HepG2 (cell line): Measurements from ENCODE around the gene OR7G3. TPM values are rescaled to one million over a fixed set of nuclear protein-coding genes. Genes with fewer than 3 reads are reported as not detected.

Experiments
- ATAC-seq: fragments of 200-7000 bp; cut with Tn5 transposase; 3 replicates; pipeline ENCODE4 v1.9.1; 2020; ENCODE audit warnings: mild to moderate bottlenecking, moderate library complexity
- BruUV-seq: library from RNA; stranded (reverse); fragments of 400-500 nt; replicated peaks from 2 replicates; lab custom pipeline; 2021; lab: Mats Ljungman, UMichigan
- CTCF ChIA-PET: fragments of 300-600 bp; formaldehyde crosslinking; extraction: SDS; loops from one replicate; lab custom pipeline; 2021; ENCODE audit warnings: low total read pairs, inconsistent platforms, low intra/inter-chr PET ratio; lab: Yijun Ruan, JAX
- POLR2A ChIA-PET: fragments of 350-600 bp; sonication (Branson Sonifier 250); formaldehyde crosslinking; loops from one replicate; lab custom pipeline; 2020; ENCODE audit warnings: antibody characterized with exemption, inconsistent platforms; lab: Yijun Ruan, JAX
- DNase-seq: peaks from one replicate; pipeline ENCODE4 v3.0.0-alpha.2; 2015; ENCODE audit warnings: low spot score
- FAIRE-seq: peaks from 3 replicates; lab custom pipeline; 2011; peaks lifted over from hg19 to GRCh38; lab: Jason Lieb, UNC
- H2AFZ ChIP-seq: one replicate; pipeline ENCODE4 v1.6.1; 2011; ENCODE audit warnings: low read length, inconsistent platforms
- H3K27ac ChIP-seq: fragments of 300-600 bp; 3 replicates; pipeline ENCODE4 v1.8.0; 2011; ENCODE audit warnings: mixed run types, mild to moderate bottlenecking, mixed read lengths, low read length, inconsistent platforms; ENCODE audit not compliant: insufficient read depth; ENCODE audit errors: extremely low read length
- H3K27me3 ChIP-seq, 2 experiments: fragments of 200-600 bp in 1 of 2; 2 replicates in 1 of 2; 3 replicates in 1 of 2; pipeline versions ENCODE4 v1.6.0 to v1.8.0; 2011; ENCODE audit warnings: low read length in 2 of 2, mild to moderate bottlenecking in 2 of 2, moderate library complexity in 2 of 2, inconsistent platforms in 1 of 2; ENCODE audit not compliant: insufficient read depth in 2 of 2, control insufficient read depth in 1 of 2
- H3K36me3 ChIP-seq, 2 experiments: fragments of 200-600 bp in 1 of 2; replicated peaks in 1 of 2; 2 replicates in 1 of 2; 3 replicates in 1 of 2; pipeline versions ENCODE4 v1.5.1 to v1.8.0; 2011; ENCODE audit warnings: low read length in 2 of 2, inconsistent platforms in 1 of 2; ENCODE audit not compliant: insufficient read depth in 2 of 2, control insufficient read depth in 1 of 2
- H3K4me1 ChIP-seq: 2 replicates; pipeline ENCODE4 v1.5.1; 2012; ENCODE audit warnings: low read length, inconsistent platforms; ENCODE audit not compliant: insufficient read depth
- H3K4me2 ChIP-seq: 2 replicates; pipeline ENCODE4 v1.6.0; 2011; ENCODE audit warnings: low read depth, low read length, inconsistent platforms
- H3K4me3 ChIP-seq, 3 experiments: fragments of 200-600 bp in 1 of 3; sonication (generic), shearing (Covaris generic) in 1 of 3; replicated peaks in 1 of 3; 2 replicates each; pipeline ENCODE4 v1.5.1; 2011 to 2016; ENCODE audit warnings: low read length in 3 of 3, inconsistent platforms in 2 of 3, low read depth in 2 of 3, mild to moderate bottlenecking in 2 of 3, control low read depth in 1 of 3, mixed read lengths in 1 of 3; ENCODE audit not compliant: insufficient read depth in 1 of 3
- H3K79me2 ChIP-seq: one replicate; pipeline ENCODE4 v1.6.1; 2011; ENCODE audit warnings: low read length, inconsistent platforms; ENCODE audit not compliant: insufficient read depth
- H3K9ac ChIP-seq: 2 replicates; pipeline ENCODE4 v1.6.0; 2011; ENCODE audit warnings: mild to moderate bottlenecking, low read depth, low read length, inconsistent platforms; ENCODE audit not compliant: insufficient read depth
- H3K9me3 ChIP-seq: 2 replicates; pipeline ENCODE4 v1.5.1; 2012; ENCODE audit warnings: mild to moderate bottlenecking, low read length
- H4K20me1 ChIP-seq: 2 replicates; pipeline ENCODE4 v1.6.0; 2011; ENCODE audit warnings: inconsistent platforms, mild to moderate bottlenecking, low read length, moderate library complexity; ENCODE audit not compliant: insufficient read depth
- CENPT ChIP-seq: sonication (generic); formaldehyde crosslinking; IDR thresholded peaks from 2 replicates; pipeline ENCODE4 v1.8.0; 2022; ENCODE audit warnings: low read depth, mild to moderate bottlenecking, moderate library complexity, missing genetic modification reagents
- HNRNPUL1 ChIP-seq: fragments of 200-400 bp; formaldehyde crosslinking; IDR thresholded peaks from 2 replicates; pipeline ENCODE4 v1.6.1; 2017; ENCODE audit warnings: low read depth, mild to moderate bottlenecking, low read length, moderate library complexity
- KDM6A ChIP-seq: IDR thresholded peaks from 2 replicates; pipeline ENCODE4 v1.6.1; 2016; ENCODE audit warnings: low read depth
- RAD51 ChIP-seq: fragments of 450-650 bp; IDR thresholded peaks from 2 replicates; pipeline ENCODE4 v1.6.1; 2016; ENCODE audit warnings: borderline replicate concordance
- TBX2 ChIP-seq: sonication (generic); formaldehyde crosslinking; IDR thresholded peaks from 2 replicates; pipeline ENCODE4 v1.5.0; 2020; ENCODE audit warnings: missing genetic modification reagents, mild to moderate bottlenecking, borderline replicate concordance
- ZNF101 ChIP-seq: sonication (generic); formaldehyde crosslinking; IDR thresholded peaks from 2 replicates; pipeline ENCODE4 v1.4.0; 2020; ENCODE audit warnings: mild to moderate bottlenecking, low read depth, missing genetic modification reagents, borderline replicate concordance
- ZNF180 ChIP-seq: sonication (generic); formaldehyde crosslinking; IDR thresholded peaks from 2 replicates; pipeline ENCODE4 v1.4.0; 2020; ENCODE audit warnings: low read depth, missing genetic modification reagents, borderline replicate concordance
- ZNF660 ChIP-seq: sonication (generic); formaldehyde crosslinking; IDR thresholded peaks from 2 replicates; pipeline ENCODE4 v1.5.1; 2020; ENCODE audit warnings: mild to moderate bottlenecking, low read depth, missing genetic modification reagents, borderline replicate concordance
- ZNF768 ChIP-seq: sonication (generic); formaldehyde crosslinking; IDR thresholded peaks from 2 replicates; pipeline ENCODE4 v1.4.0; 2020; ENCODE audit warnings: missing genetic modification reagents
- ZNF780A ChIP-seq: sonication (generic); formaldehyde crosslinking; IDR thresholded peaks from 2 replicates; pipeline ENCODE4 v1.8.0; 2022; ENCODE audit warnings: mild to moderate bottlenecking, missing genetic modification reagents, moderate library complexity
- ZSCAN21 ChIP-seq: sonication (generic); formaldehyde crosslinking; IDR thresholded peaks from 2 replicates; pipeline ENCODE4 v1.8.0; 2022; ENCODE audit warnings: mild to moderate bottlenecking, missing genetic modification reagents, moderate library complexity, borderline replicate concordance
- WGBS: methylation state at CpG from one replicate; pipeline ENCODE4 v1.1.6; 2017; ENCODE audit warnings: low lambda C conversion rate; 5-methylcytosine and 5-hydroxymethylcytosine counted together
- in situ Hi-C: cut with HindIII; loops from 2 replicates; pipeline ENCODE4 v1.10.0; 2017; ENCODE audit warnings: low pct_unique_long_range_greater_than_20kb; ENCODE audit not compliant: extremely low pct_ligation_motif_present
- intact Hi-C: fragments of 100-400 bp; cut with micrococcal nuclease; formaldehyde crosslinking; loops from one replicate; pipeline ENCODE4 v1.10.0; 2022; ENCODE audit not compliant: unreplicated experiment
- polyA plus RNA-seq, 8 experiments: library from polyadenylated mRNA; depleted of rRNA in 3 of 8; stranded (reverse) in 7 of 8; unstranded in 1 of 8; fragments of >200 nt; fragmentation: Illumina TruSeq in 4 of 8; extraction: Trizol in 4 of 8; gene quantifications; 2 replicates each; pipeline versions ENCODE4 v1.2.1 to v1.2.3, GENCODE V29; 2011 to 2016; ENCODE audit warnings: low read depth in 4 of 8, missing spikeins in 1 of 8, mixed read lengths in 1 of 8; ENCODE audit not compliant: insufficient read depth in 1 of 8
- total RNA-seq, 5 experiments: library from RNA; depleted of rRNA; stranded (reverse); fragments of >200 nt; fragmentation: Illumina TruSeq; extraction: Trizol; gene quantifications; 2 replicates each; pipeline ENCODE4 v1.2.3, GENCODE V29; 2016; ENCODE audit warnings: low read depth in 1 of 5
- TF ChIP-seq, protein P1 (sequence below), 2 experiments: sonication (generic) in 1 of 2; formaldehyde crosslinking in 1 of 2; IDR thresholded peaks; 2 replicates each; pipeline versions ENCODE4 v1.4.0 to v1.6.1; 2018 to 2020; ENCODE audit warnings: missing genetic modification reagents in 2 of 2, borderline replicate concordance in 1 of 2, low read depth in 1 of 2, mild to moderate bottlenecking in 1 of 2, missing biosample characterization in 1 of 2

Gene OR7G3
- total and polyA plus RNA-seq, 2 of the 13 experiments (the other 11 are each of a cell fraction or from before 2014, with no cell fraction given): not detected

- peaks cover 11% of the 10 kb centered on the region for H3K4me1 ChIP-seq
- no peak overlapping the region for H3K27ac ChIP-seq
- ChIA-PET POLR2A (no interaction called here), CTCF (no interaction called here)
- H3K9ac ChIP-seq: no peak overlapping the region
- H3K27me3 ChIP-seq: no peaks in the 10 kb centered on the region
- H2AFZ ChIP-seq: no peak overlapping the region
- peaks cover 38% of the 10 kb centered on the region for H3K9me3 ChIP-seq
- no peak overlapping the region for H3K4me3 ChIP-seq
- intact Hi-C loops (no loop called here), in situ Hi-C loops (loop anchor here (25.0 kb wide), 1 partner anchor 640 kb away; no protein-coding TSS in a partner anchor)
- ATAC-seq (no peak), DNase-seq (no peak), FAIRE-seq (no peak)
- H4K20me1 ChIP-seq: peaks cover 16% of the 10 kb centered on the region; the same call in 1 of the 2 replicates
- H3K4me2 ChIP-seq: no peak overlapping the region
- H3K36me3 ChIP-seq: peaks cover 8 to 37% of the 10 kb centered on the region in 2 experiments; a peak in 4 of 5 replicates
- no TSS peak for BruUV-seq
- peaks cover 94% of the 10 kb centered on the region for H3K79me2 ChIP-seq
- TF ChIP-seq CENPT (CRISPR knock-in tag): no peak
- TF ChIP-seq ZNF780A (CRISPR knock-in tag): no peak
- TF ChIP-seq RAD51: no peak
- no peak for TF ChIP-seq ZNF768 (CRISPR knock-in tag)
- TF ChIP-seq ZSCAN21 (CRISPR knock-in tag): no peak
- TF ChIP-seq, protein P1, sequence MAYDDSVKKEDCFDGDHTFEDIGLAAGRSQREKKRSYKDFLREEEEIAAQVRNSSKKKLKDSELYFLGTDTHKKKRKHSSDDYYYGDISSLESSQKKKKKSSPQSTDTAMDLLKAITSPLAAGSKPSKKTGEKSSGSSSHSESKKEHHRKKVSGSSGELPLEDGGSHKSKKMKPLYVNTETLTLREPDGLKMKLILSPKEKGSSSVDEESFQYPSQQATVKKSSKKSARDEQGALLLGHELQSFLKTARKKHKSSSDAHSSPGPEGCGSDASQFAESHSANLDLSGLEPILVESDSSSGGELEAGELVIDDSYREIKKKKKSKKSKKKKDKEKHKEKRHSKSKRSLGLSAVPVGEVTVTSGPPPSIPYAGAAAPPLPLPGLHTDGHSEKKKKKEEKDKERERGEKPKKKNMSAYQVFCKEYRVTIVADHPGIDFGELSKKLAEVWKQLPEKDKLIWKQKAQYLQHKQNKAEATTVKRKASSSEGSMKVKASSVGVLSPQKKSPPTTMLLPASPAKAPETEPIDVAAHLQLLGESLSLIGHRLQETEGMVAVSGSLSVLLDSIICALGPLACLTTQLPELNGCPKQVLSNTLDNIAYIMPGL (CRISPR knock-in tag; IDR thresholded peaks at IDR 0.05; ENCODE audit: borderline replicate concordance in 1 of 2, low read depth in 1 of 2): no peak
- no peak for TF ChIP-seq ZNF660 (CRISPR knock-in tag)
- no peak for TF ChIP-seq ZNF180
- no peak for TF ChIP-seq ZNF101 (CRISPR knock-in tag)
- no peak for TF ChIP-seq TBX2
- no peak for TF ChIP-seq KDM6A (CRISPR knock-in tag)
- TF ChIP-seq HNRNPUL1: no peak
- TF ChIP-seq, all 625 proteins: peak for 0
- 93% methylated on average over 1 of the region's 1 CpG for WGBS
Measured at GRCh38 chr19:9146882-9147281, 20.1 kb upstream of the OR7G3 start.
